CD8-positive, alpha-beta memory T cell (primary cell): ENCODE measurements around the gene NOC4L. TPM values are rescaled to one million over a fixed set of nuclear protein-coding genes. Genes with fewer than 3 reads are reported as not detected.

ENCODE experiments used
- CTCF ChIA-PET: fragments of 350-600 bp; sonication (Branson Sonifier 250); formaldehyde crosslinking; loops from one replicate; lab custom pipeline; 2021; ENCODE audit warnings: antibody characterized with exemption; lab: Charles Lee
- POLR2A ChIA-PET: fragments of 350-600 bp; sonication (Branson Sonifier 250); formaldehyde crosslinking; loops from one replicate; lab custom pipeline; 2021; ENCODE audit warnings: antibody characterized with exemption; lab: Charles Lee
- DNase-seq, 5 donors: peaks; one replicate each; pipeline versions ENCODE4 v3.0.0 to v3.0.0-alpha.2; 2020 to 2022; ENCODE audit warnings: mixed read lengths in 1 of 5
- H3K27ac ChIP-seq: one replicate; pipeline ENCODE4 v1.7.0; 2013; ENCODE audit warnings: low read depth, mild to moderate bottlenecking, low read length, moderate library complexity
- H3K27me3 ChIP-seq: 2 replicates; pipeline ENCODE4 v1.7.0; 2013; ENCODE audit warnings: low read length, mild to moderate bottlenecking; ENCODE audit not compliant: insufficient read depth, poor library complexity, severe bottlenecking
- H3K36me3 ChIP-seq: 2 replicates; pipeline ENCODE4 v1.7.0; 2013; ENCODE audit warnings: mild to moderate bottlenecking, low read length, moderate library complexity; ENCODE audit not compliant: insufficient read depth
- H3K4me1 ChIP-seq: 2 replicates; pipeline ENCODE4 v1.7.0; 2013; ENCODE audit warnings: mild to moderate bottlenecking, low read length, moderate library complexity; ENCODE audit not compliant: insufficient read depth
- H3K4me3 ChIP-seq: 2 replicates; pipeline ENCODE4 v1.7.0; 2013; ENCODE audit warnings: mild to moderate bottlenecking, low read length
- H3K9me3 ChIP-seq: 2 replicates; pipeline ENCODE4 v1.7.0; 2013; ENCODE audit warnings: mild to moderate bottlenecking, low read length
- H3K27ac Mint-ChIP-seq, 8 donors: one replicate each; pipeline ENCODE4 v1.8.0; 2020 to 2021; ENCODE audit warnings: mixed read lengths in 8 of 8, mild to moderate bottlenecking in 6 of 8, inconsistent platforms in 3 of 8, moderate library complexity in 3 of 8
- H3K27me3 Mint-ChIP-seq, 2 donors: one replicate each; pipeline ENCODE4 v1.8.0; 2020 to 2021; ENCODE audit warnings: mixed read lengths in 2 of 2, mild to moderate bottlenecking in 1 of 2, moderate library complexity in 1 of 2
- H3K36me3 Mint-ChIP-seq, 3 donors: one replicate each; pipeline ENCODE4 v1.8.0; 2020 to 2021; ENCODE audit warnings: mixed read lengths in 3 of 3, inconsistent platforms in 1 of 3, mild to moderate bottlenecking in 1 of 3
- H3K4me1 Mint-ChIP-seq, 3 donors: one replicate each; pipeline ENCODE4 v1.8.0; 2020 to 2021; ENCODE audit warnings: mixed read lengths in 3 of 3, inconsistent platforms in 1 of 3, mild to moderate bottlenecking in 1 of 3
- H3K4me3 Mint-ChIP-seq, 7 donors: one replicate each; pipeline ENCODE4 v1.8.0; 2020 to 2021; ENCODE audit warnings: mixed read lengths in 7 of 7, mild to moderate bottlenecking in 6 of 7, moderate library complexity in 4 of 7, inconsistent platforms in 2 of 7
- H3K9me3 Mint-ChIP-seq, 5 donors: one replicate each; pipeline ENCODE4 v1.8.0; 2020 to 2022; ENCODE audit warnings: mixed read lengths in 5 of 5, mild to moderate bottlenecking in 3 of 5, moderate library complexity in 2 of 5, inconsistent platforms in 1 of 5
- polyA plus RNA-seq: library from polyadenylated mRNA; unstranded; fragments of 300-500 nt; fragmentation: Illumina TruSeq; gene quantifications from one replicate; pipeline ENCODE4 v1.2.3, GENCODE V29; 2021
- total RNA-seq, 2 experiments: library from RNA; stranded (reverse); gene quantifications; one replicate each; pipeline ENCODE4 v1.2.3, GENCODE V29; 2021

Gene NOC4L
- total and polyA plus RNA-seq, 3 experiments from 2014 or later, result 25.1 to 56.0 (median 55.7) TPM

- Mint-ChIP-seq H3K27me3 (peaks cover 0 to 12% of the 10 kb centered on the region in 2 donors), H3K27ac (peak overlapping the region in 1 of 8 donors; percentile 47), H3K9me3 (peaks cover 0 to 11% (median 9%) of the 10 kb centered on the region in 5 donors), H3K4me1 (peaks cover 28 to 38% (median 31%) of the 10 kb centered on the region in 3 donors), H3K4me3 (no peak overlapping the region), H3K36me3 (peaks cover 0 to 5% (median 2%) of the 10 kb centered on the region in 3 donors)
- ChIA-PET POLR2A (no interaction called here), CTCF (no interaction called here)
- no peak for DNase-seq
- Histone ChIP-seq H3K4me3 (no peak overlapping the region), H3K27me3 (peaks cover 5% of the 10 kb centered on the region), H3K9me3 (no peaks in the 10 kb centered on the region), H3K4me1 (peaks cover 38% of the 10 kb centered on the region), H3K27ac (no peak overlapping the region), H3K36me3 (no peaks in the 10 kb centered on the region)
Observed at GRCh38 chr12:132182206-132182710, 38.0 kb downstream of the NOC4L start.

GRCh38 chr12:132182711-132183365 is 38.6 kb downstream of the NOC4L start:
- Histone ChIP-seq H3K9me3 (no peaks in the 10 kb centered on the region), H3K27ac (no peak overlapping the region), H3K36me3 (no peaks in the 10 kb centered on the region), H3K4me1 (peaks cover 43% of the 10 kb centered on the region), H3K27me3 (peaks cover 5% of the 10 kb centered on the region), H3K4me3 (no peak overlapping the region)
- ChIA-PET POLR2A (no interaction called here), CTCF (no interaction called here)
- Mint-ChIP-seq H3K27ac (peak overlapping the region in 3 of 8 donors; percentile 23 to 55 (median 47)), H3K36me3 (peaks cover 0 to 5% (median 2%) of the 10 kb centered on the region in 3 donors), H3K4me1 (peaks cover 31 to 44% (median 31%) of the 10 kb centered on the region in 3 donors), H3K27me3 (peaks cover 0 to 12% of the 10 kb centered on the region in 2 donors), H3K4me3 (no peak overlapping the region), H3K9me3 (peaks cover 0 to 11% (median 9%) of the 10 kb centered on the region in 5 donors)
- DNase-seq, result no peak

- Mint-ChIP-seq H3K4me1 (peaks cover 36 to 54% (median 42%) of the 10 kb centered on the region in 3 donors), H3K4me3 (peak overlapping the region; percentile 65 to 91 (median 80)), H3K9me3 (peaks cover 0 to 11% (median 9%) of the 10 kb centered on the region in 5 donors)
Observed at GRCh38 chr12:132185705-132186104, 41.4 kb downstream of the NOC4L start.

GRCh38 chr12:132186208-132186856 is 42.1 kb downstream of the NOC4L start:
- H3K4me1 ChIP-seq, result peaks cover 35% of the 10 kb centered on the region
- H3K27me3 ChIP-seq, result no peaks in the 10 kb centered on the region
- Mint-ChIP-seq H3K36me3 (peaks cover 2 to 5% (median 3%) of the 10 kb centered on the region in 3 donors), H3K9me3 (peaks cover 0 to 11% (median 9%) of the 10 kb centered on the region in 5 donors), H3K27ac (peak overlapping the region; percentile 82 to 98 (median 89)), H3K4me1 (peaks cover 36 to 61% (median 44%) of the 10 kb centered on the region in 3 donors), H3K27me3 (peaks cover 0 to 4% of the 10 kb centered on the region in 2 donors), H3K4me3 (peak overlapping the region; percentile 65 to 91 (median 80))
- no peaks in the 10 kb centered on the region for H3K36me3 ChIP-seq
- CTCF ChIA-PET, result interaction anchor here (1.3 to 2.6 kb wide), 4 partner anchors 18 to 33 kb away, joined by 3 to 6 read pairs (median 4); no protein-coding TSS in a partner anchor
- H3K4me3 ChIP-seq, result peak overlapping the region; percentile 61
- POLR2A ChIA-PET, result interaction anchor here (0.7 to 1.0 kb wide), 2 partner anchors 24 to 475 kb away, joined by 3 to 4 read pairs; partner anchors contain the start of gene SFSWAP
- no peak for DNase-seq
- peak overlapping the region; percentile 47 for H3K27ac ChIP-seq
- no peaks in the 10 kb centered on the region for H3K9me3 ChIP-seq

More at GRCh38 chr12:132185705-132186104, 41.4 kb downstream of the NOC4L start:
- DNase-seq, result peak in 3 of 5 donors; percentile 59 to 86 (median 74)
- ChIA-PET CTCF (interaction anchor here (1.3 to 2.6 kb wide), 4 partner anchors 18 to 34 kb away, joined by 3 to 6 read pairs (median 4); no protein-coding TSS in a partner anchor), POLR2A (interaction anchor here (0.7 to 0.8 kb wide), 2 partner anchors 23 to 34 kb away, joined by 3 to 4 read pairs; no protein-coding TSS in a partner anchor)
- H3K36me3 ChIP-seq, result no peaks in the 10 kb centered on the region
- peak overlapping the region; percentile 82 to 98 (median 89) for H3K27ac Mint-ChIP-seq
- H3K9me3 ChIP-seq, result no peaks in the 10 kb centered on the region
- peaks cover 33% of the 10 kb centered on the region for H3K4me1 ChIP-seq
- peak overlapping the region; percentile 61 for H3K4me3 ChIP-seq
- H3K27me3 ChIP-seq, result no peaks in the 10 kb centered on the region
- peaks cover 0 to 4% of the 10 kb centered on the region in 2 donors for H3K27me3 Mint-ChIP-seq
- H3K27ac ChIP-seq, result peak overlapping the region; percentile 47
- H3K36me3 Mint-ChIP-seq, result peaks cover 2 to 5% (median 3%) of the 10 kb centered on the region in 3 donors

GRCh38 chr12:132186857-132187620 is 42.8 kb downstream of the NOC4L start:
- DNase-seq, result no peak
- ChIA-PET POLR2A (interaction anchor here (1.0 kb wide), 1 partner anchor 476 kb away, joined by 3 read pairs; the partner anchor contains the start of gene SFSWAP), CTCF (interaction anchor here (2.6 kb wide), 1 partner anchor 33 kb away, joined by 6 read pairs; no protein-coding TSS in a partner anchor)
- peaks cover 36 to 65% (median 44%) of the 10 kb centered on the region in 3 donors for H3K4me1 Mint-ChIP-seq
- H3K36me3 Mint-ChIP-seq, result peaks cover 2 to 5% (median 3%) of the 10 kb centered on the region in 3 donors
- peaks cover 0 to 4% of the 10 kb centered on the region in 2 donors for H3K27me3 Mint-ChIP-seq
- peak overlapping the region in 7 of 8 donors; percentile 82 to 98 (median 88) for H3K27ac Mint-ChIP-seq
- Histone ChIP-seq H3K36me3 (no peaks in the 10 kb centered on the region), H3K4me1 (peaks cover 35% of the 10 kb centered on the region), H3K9me3 (no peaks in the 10 kb centered on the region), H3K27ac (no peak overlapping the region), H3K4me3 (peak overlapping the region; percentile 61), H3K27me3 (no peaks in the 10 kb centered on the region)
- peak overlapping the region; percentile 65 to 91 (median 80) for H3K4me3 Mint-ChIP-seq
- H3K9me3 Mint-ChIP-seq, result peaks cover 0 to 10% (median 9%) of the 10 kb centered on the region in 5 donors

GRCh38 chr12:132187646-132188450 is 43.6 kb downstream of the NOC4L start:
- CTCF ChIA-PET, result interaction anchor here (1.5 to 2.1 kb wide), 3 partner anchors 8 to 25 kb away, joined by 3 to 7 read pairs (median 5); no protein-coding TSS in a partner anchor
- H3K36me3 ChIP-seq, result no peaks in the 10 kb centered on the region
- Mint-ChIP-seq H3K27me3 (peaks cover 0 to 4% of the 10 kb centered on the region in 2 donors), H3K27ac (peak overlapping the region in 7 of 8 donors; percentile 25 to 81 (median 72)), H3K36me3 (peaks cover 2 to 5% (median 3%) of the 10 kb centered on the region in 3 donors), H3K9me3 (peaks cover 0 to 10% (median 6%) of the 10 kb centered on the region in 5 donors), H3K4me3 (peak overlapping the region; percentile 57 to 93 (median 69)), H3K4me1 (peaks cover 36 to 65% (median 44%) of the 10 kb centered on the region in 3 donors)
- H3K27ac ChIP-seq, result no peak overlapping the region
- H3K27me3 ChIP-seq, result no peaks in the 10 kb centered on the region
- H3K4me1 ChIP-seq, result peaks cover 35% of the 10 kb centered on the region
- H3K4me3 ChIP-seq, result no peak overlapping the region
- POLR2A ChIA-PET, result no interaction called here
- no peak for DNase-seq
- H3K9me3 ChIP-seq, result no peaks in the 10 kb centered on the region
